H1 (cell line): Measurements from ENCODE around the gene RECK. TPM values are rescaled to one million over a fixed set of nuclear protein-coding genes. Genes with fewer than 3 reads are reported as not detected.

Experiments used
- CTCF ChIA-PET: fragments of 300-600 bp; sonication (Branson Sonifier 250); formaldehyde crosslinking; loops from one replicate; lab custom pipeline; 2021; ENCODE audit not compliant: partially characterized antibody; lab: Charles Lee
- POLR2A ChIA-PET: fragments of 300-600 bp; sonication (Branson Sonifier 250); formaldehyde crosslinking; loops from one replicate; lab custom pipeline; 2021; ENCODE audit warnings: inconsistent platforms; ENCODE audit not compliant: partially characterized antibody; lab: Charles Lee
- DNase-seq, 2 experiments: peaks; one replicate each; pipeline versions ENCODE4 v3.0.0 to v3.0.0-alpha.2; 2010 to 2022; ENCODE audit warnings: low spot score in 2 of 2, low read depth in 1 of 2, mixed read lengths in 1 of 2
- FAIRE-seq: peaks from 2 replicates; lab custom pipeline; 2011; peaks lifted over from hg19 to GRCh38; lab: Jason Lieb, UNC
- H2AFZ ChIP-seq: 2 replicates; pipeline ENCODE4 v1.8.1; 2012; ENCODE audit warnings: low read length, inconsistent platforms
- H2AK5ac ChIP-seq: 2 replicates; pipeline ENCODE4 v1.6.1; 2013; ENCODE audit warnings: low read depth, low read length
- H2BK120ac ChIP-seq: replicated peaks from 2 replicates; pipeline ENCODE3; 2013; ENCODE audit warnings: low read depth, low read length, inconsistent platforms
- H2BK12ac ChIP-seq: 2 replicates; pipeline ENCODE4 v1.6.1; 2013; ENCODE audit warnings: low read depth, low read length
- H2BK15ac ChIP-seq: 2 replicates; pipeline ENCODE4 v1.6.1; 2013; ENCODE audit warnings: low read length
- H2BK20ac ChIP-seq: 2 replicates; pipeline ENCODE4 v1.6.1; 2013; ENCODE audit warnings: low read length
- H2BK5ac ChIP-seq: 2 replicates; pipeline ENCODE4 v1.6.1; 2013; ENCODE audit warnings: low read depth, low read length
- H3K14ac ChIP-seq: 2 replicates; pipeline ENCODE4 v1.6.1; 2013; ENCODE audit warnings: inconsistent platforms; ENCODE audit not compliant: insufficient read length
- H3K18ac ChIP-seq: 2 replicates; pipeline ENCODE4 v1.6.1; 2013; ENCODE audit warnings: low read length; ENCODE audit errors: extremely low read depth
- H3K23ac ChIP-seq: 2 replicates; pipeline ENCODE4 v1.6.1; 2013; ENCODE audit warnings: inconsistent platforms; ENCODE audit not compliant: insufficient read length
- H3K23me2 ChIP-seq: 2 replicates; pipeline ENCODE4 v1.6.1; 2013; ENCODE audit warnings: low read depth, low read length
- H3K27ac ChIP-seq: 2 replicates; pipeline ENCODE4 v1.6.1; 2011; ENCODE audit warnings: low read depth, low read length, inconsistent platforms
- H3K27me3 ChIP-seq, 4 experiments: replicated peaks in 1 of 4; 1 replicate in 1 of 4; 2 replicates in 3 of 4; pipeline versions ENCODE4 v1.6.1 to v1.8.1; 2011 to 2013; ENCODE audit warnings: low read length in 3 of 4, mild to moderate bottlenecking in 3 of 4, inconsistent platforms in 2 of 4, mixed read lengths in 2 of 4, moderate library complexity in 1 of 4; ENCODE audit not compliant: control insufficient read depth in 3 of 4, insufficient read depth in 3 of 4; ENCODE audit errors: extremely low read depth in 1 of 4
- H3K36me3 ChIP-seq, 4 experiments: 2 replicates each; pipeline versions ENCODE4 v1.6.1 to v1.8.1; 2011 to 2013; ENCODE audit warnings: mild to moderate bottlenecking in 4 of 4, low read length in 3 of 4, moderate library complexity in 2 of 4, control low read depth in 1 of 4, inconsistent platforms in 1 of 4; ENCODE audit not compliant: insufficient read depth in 4 of 4, control insufficient read depth in 2 of 4
- H3K4ac ChIP-seq: replicated peaks from 2 replicates; pipeline ENCODE3; 2013; ENCODE audit warnings: low read length, low read depth, mixed read lengths, inconsistent platforms; ENCODE audit not compliant: insufficient read length
- H3K4me1 ChIP-seq, 4 experiments: replicated peaks in 1 of 4; 1 replicate in 1 of 4; 2 replicates in 3 of 4; pipeline versions ENCODE4 v1.6.1 to v1.8.1; 2011 to 2013; ENCODE audit warnings: low read length in 3 of 4, inconsistent platforms in 2 of 4, mixed read lengths in 1 of 4; ENCODE audit not compliant: insufficient read depth in 4 of 4, control insufficient read depth in 3 of 4
- H3K4me2 ChIP-seq, 2 experiments: 2 replicates each; pipeline versions ENCODE4 v1.6.1 to v1.8.1; 2011 to 2013; ENCODE audit warnings: low read depth in 2 of 2, low read length in 2 of 2, control low read depth in 1 of 2, inconsistent platforms in 1 of 2, mild to moderate bottlenecking in 1 of 2; ENCODE audit not compliant: insufficient read depth in 1 of 2
- H3K4me3 ChIP-seq, 4 experiments: fragments of 200-600, 300-600 bp in 1 of 4; sonication (generic), shearing (Covaris generic), sonication (Bioruptor Twin) in 1 of 4; 2 replicates each; pipeline versions ENCODE4 v1.5.1 to v1.8.1; 2011 to 2016; ENCODE audit warnings: low read length in 4 of 4, low read depth in 3 of 4, control low read depth in 2 of 4, inconsistent platforms in 2 of 4, mild to moderate bottlenecking in 2 of 4, mixed read lengths in 1 of 4, moderate library complexity in 1 of 4; ENCODE audit not compliant: insufficient read depth in 2 of 4; ENCODE audit errors: extremely low read depth in 1 of 4
- H3K56ac ChIP-seq: replicated peaks from 2 replicates; pipeline ENCODE3; 2013; ENCODE audit warnings: low read depth, mild to moderate bottlenecking, mixed read lengths, low read length, inconsistent platforms; ENCODE audit not compliant: insufficient read length
- H3K79me1 ChIP-seq: 2 replicates; pipeline ENCODE4 v1.6.1; 2013; ENCODE audit warnings: low read depth, low read length, control low read depth
- H3K79me2 ChIP-seq, 2 experiments: 2 replicates each; pipeline versions ENCODE4 v1.6.1 to v1.8.1; 2012 to 2013; ENCODE audit warnings: low read length in 2 of 2, mild to moderate bottlenecking in 2 of 2, inconsistent platforms in 1 of 2; ENCODE audit not compliant: insufficient read depth in 2 of 2, control insufficient read depth in 1 of 2
- H3K9ac ChIP-seq, 4 experiments: replicated peaks in 1 of 4; 1 replicate in 1 of 4; 2 replicates in 3 of 4; pipeline versions ENCODE4 v1.6.1 to v1.8.1; 2011 to 2013; ENCODE audit warnings: low read depth in 3 of 4, low read length in 3 of 4, control low read depth in 2 of 4, mild to moderate bottlenecking in 2 of 4, moderate library complexity in 2 of 4, inconsistent platforms in 1 of 4; ENCODE audit errors: extremely low read depth in 1 of 4
- H3K9me3 ChIP-seq, 2 experiments: 2 replicates each; pipeline versions ENCODE4 v1.6.1 to v1.8.1; 2012 to 2013; ENCODE audit warnings: mild to moderate bottlenecking in 2 of 2, moderate library complexity in 2 of 2, control low read depth in 1 of 2, inconsistent platforms in 1 of 2, low read depth in 1 of 2, low read length in 1 of 2, mixed read lengths in 1 of 2; ENCODE audit not compliant: insufficient read depth in 2 of 2
- H4K20me1 ChIP-seq, 2 experiments: replicated peaks in 1 of 2; 2 replicates each; pipeline versions ENCODE3 to v1.8.1; 2011 to 2013; ENCODE audit warnings: inconsistent platforms in 2 of 2, low read length in 2 of 2, mild to moderate bottlenecking in 1 of 2; ENCODE audit not compliant: insufficient read depth in 2 of 2, control insufficient read depth in 1 of 2
- H4K5ac ChIP-seq: 2 replicates; pipeline ENCODE4 v1.6.1; 2013; ENCODE audit warnings: low read length, low read depth, mixed read lengths, inconsistent platforms; ENCODE audit not compliant: insufficient read length
- H4K8ac ChIP-seq: 2 replicates; pipeline ENCODE4 v1.8.0; 2013; ENCODE audit warnings: mild to moderate bottlenecking, moderate library complexity, low read length, inconsistent platforms; ENCODE audit not compliant: insufficient read depth; ENCODE audit errors: extremely low read depth
- H4K91ac ChIP-seq: replicated peaks from 2 replicates; pipeline ENCODE3; 2013; ENCODE audit warnings: low read length, mixed read lengths, inconsistent platforms; ENCODE audit not compliant: insufficient read length
- ATF3 ChIP-seq: IDR thresholded peaks from 2 replicates; pipeline ENCODE4 v1.6.1; 2011; ENCODE audit warnings: low read depth, mild to moderate bottlenecking, low read length; ENCODE audit not compliant: insufficient read depth
- CBX8 ChIP-seq: fragments of 300-800, 300-1000 bp; sonication (generic); IDR thresholded peaks from 2 replicates; pipeline ENCODE4 v1.7.1; 2016; ENCODE audit warnings: low read depth, low read length, borderline replicate concordance
- CEBPB ChIP-seq: IDR thresholded peaks from 2 replicates; pipeline ENCODE4 v1.6.1; 2012; ENCODE audit warnings: low read depth, low read length
- CHD1 ChIP-seq: IDR thresholded peaks from 2 replicates; pipeline ENCODE4 v1.6.1; 2012; ENCODE audit warnings: low read depth, low read length, improper control_type of control experiment
- GABPA ChIP-seq: IDR thresholded peaks from 2 replicates; pipeline ENCODE4 v1.6.1; 2011; ENCODE audit warnings: mild to moderate bottlenecking, low read length, moderate library complexity, borderline replicate concordance; ENCODE audit not compliant: insufficient read depth
- GTF2F1 ChIP-seq: IDR thresholded peaks from 2 replicates; pipeline ENCODE4 v1.6.1; 2012; ENCODE audit warnings: low read depth, low read length, improper control_type of control experiment, borderline replicate concordance
- JUN ChIP-seq: IDR thresholded peaks from 2 replicates; pipeline ENCODE4 v1.6.1; 2011; ENCODE audit warnings: low read depth, mild to moderate bottlenecking, improper control_type of control experiment, low read length
- KDM5A ChIP-seq: fragments of 200-600 bp; IDR thresholded peaks from 2 replicates; pipeline ENCODE4 v1.7.1; 2012; ENCODE audit warnings: mild to moderate bottlenecking, low read length, inconsistent platforms, mixed read lengths
- MAX ChIP-seq: IDR thresholded peaks from 2 replicates; pipeline ENCODE4 v1.6.1; 2012; ENCODE audit warnings: inconsistent platforms
- RBBP5 ChIP-seq: IDR thresholded peaks from 2 replicates; pipeline ENCODE4 v1.7.1; 2012; ENCODE audit warnings: low read depth, mild to moderate bottlenecking, inconsistent platforms, low read length, moderate library complexity, borderline replicate concordance
- SIX5 ChIP-seq: IDR thresholded peaks from 2 replicates; pipeline ENCODE4 v1.6.1; 2011; ENCODE audit warnings: mild to moderate bottlenecking, low read depth, low read length
- SRF ChIP-seq: IDR thresholded peaks from 2 replicates; pipeline ENCODE4 v1.6.1; 2011; ENCODE audit warnings: mild to moderate bottlenecking, low read depth, low read length, moderate library complexity
- SUZ12 ChIP-seq: fragments of 200-600 bp; sonication (generic); IDR thresholded peaks from 2 replicates; pipeline ENCODE4 v1.6.1; 2012; ENCODE audit warnings: mild to moderate bottlenecking, inconsistent platforms, low read length, moderate library complexity, mixed read lengths
- WGBS, 2 experiments: shearing (Covaris generic) in 1 of 2; methylation state at CpG; one replicate each; pipeline versions ENCODE4 v1.1.6 to v1.1.7; 2013 to 2015; ENCODE audit warnings: low lambda C conversion rate in 2 of 2, mixed read lengths in 2 of 2, inconsistent platforms in 1 of 2, low coverage in 1 of 2, missing lambda C conversion rate in 1 of 2; ENCODE audit not compliant: insufficient replicate concordance in 2 of 2, insufficient coverage in 1 of 2, insufficient read length in 1 of 2; ENCODE audit errors: extremely low coverage in 1 of 2, missing lambda C conversion rate in 1 of 2; 5-methylcytosine and 5-hydroxymethylcytosine counted together
- polyA plus RNA-seq, 7 experiments: library from polyadenylated mRNA; depleted of rRNA in 3 of 7; stranded (reverse) in 5 of 7; unstranded in 2 of 7; fragments of >200 nt in 5 of 7; fragments of 200-250 nt in 2 of 7; gene quantifications; 1 replicate in 5 of 7; 2 replicates in 1 of 7; 4 replicates in 1 of 7; pipeline versions ENCODE4 v1.2.1 to v1.2.3, GENCODE V29; 2011 to 2013; ENCODE audit warnings: missing spikeins in 2 of 7, mixed read lengths in 2 of 7
- total RNA-seq: library from RNA; stranded (reverse); fragmentation: NEBNext Ultra II Directional; extraction: Animal tissue kit (Norgen Biotek cat#: 25700); gene quantifications from 2 replicates; pipeline ENCODE4 v1.2.1, GENCODE V29; 2021

The RECK gene
- total and polyA plus RNA-seq, 2 of the 8 experiments (the other 6 are each of a cell fraction or from before 2014, with no cell fraction given): 5.4 to 9.8 TPM

GRCh38 chr9:36029765-36030528 lies 6.8 kb upstream of the RECK start:
- Histone ChIP-seq H3K4me3 (no peak overlapping the region), H3K9ac (no peak overlapping the region), H3K4ac (no peak overlapping the region), H3K36me3 (no peaks in the 10 kb centered on the region), H2BK12ac (no peak overlapping the region), H4K8ac (no peak overlapping the region), H3K4me2 (no peak overlapping the region), H3K14ac (no peak overlapping the region), H3K9me3 (no peaks in the 10 kb centered on the region), H2BK5ac (no peak overlapping the region), H3K27me3 (no peaks in the 10 kb centered on the region), H3K23me2 (no peaks in the 10 kb centered on the region; the same call in 1 of the 2 replicates), H4K5ac (no peak overlapping the region), H4K20me1 (no peaks in the 10 kb centered on the region), H3K18ac (no peak overlapping the region), H3K79me2 (no peaks in the 10 kb centered on the region), H3K4me1 (no peaks in the 10 kb centered on the region), H3K23ac (no peak overlapping the region), H3K79me1 (no peaks in the 10 kb centered on the region), H2BK15ac (no peak overlapping the region), H3K27ac (no peak overlapping the region), H3K56ac (no peak overlapping the region), H2AK5ac (no peak overlapping the region), H2AFZ (no peak overlapping the region), H2BK120ac (no peak overlapping the region), H4K91ac (no peak overlapping the region), H2BK20ac (no peak overlapping the region)
- ChIA-PET POLR2A (no interaction called here), CTCF (interaction anchor here (0.6 to 2.7 kb wide), 5 partner anchors 8 to 89 kb away, joined by 3 to 14 read pairs (median 4); no protein-coding TSS in a partner anchor)
- DNase-seq (no peak), FAIRE-seq (no peak)
- WGBS, 2 experiments: 85% methylated on average over 3 of the region's 3 CpGs; no CpG with 5 or more reads in 1 of the 2 experiments
- no peak for TF ChIP-seq SUZ12
- no peak for TF ChIP-seq JUN
- TF ChIP-seq MAX: no peak
- no peak for TF ChIP-seq SIX5
- TF ChIP-seq KDM5A: no peak
- no peak for TF ChIP-seq SRF
- TF ChIP-seq CHD1: no peak
- TF ChIP-seq GTF2F1: no peak
- TF ChIP-seq CBX8: no peak
- no peak for TF ChIP-seq GABPA
- no peak for TF ChIP-seq CEBPB
- TF ChIP-seq RBBP5: no peak
- TF ChIP-seq ATF3: no peak
